Measurements from ENCODE around the gene SCYGR1.

The SCYGR1 gene

GRCh38 chr2:227366769-227367426, 20.9 kb downstream of the SCYGR1 start:
- TF ChIP-seq REST (IDR thresholded peaks at IDR 0.05; ENCODE audit: insufficient read depth in 1 of 2, low read depth in 2 of 2, low read length in 2 of 2), result no peak

- TF ChIP-seq TAF1 (IDR thresholded peaks at IDR 0.05; ENCODE audit: borderline replicate concordance, insufficient read depth, low read length) (no peak), SIN3A (IDR thresholded peaks at IDR 0.05; ENCODE audit: borderline replicate concordance, insufficient read depth, low read length) (no peak), FOXP2 (optimal IDR thresholded peaks at IDR 0.05; ENCODE audit: borderline replicate concordance, extremely low read depth, extremely low read length, insufficient read depth) (no peak), REST (IDR thresholded peaks at IDR 0.05; ENCODE audit: insufficient read depth in 1 of 2, low read depth in 2 of 2, low read length in 2 of 2) (no peak), POLR2AphosphoS5 (IDR thresholded peaks at IDR 0.05; ENCODE audit: low read depth, low read length) (no peak)
Observed at GRCh38 chr2:227365833-227366232, 21.9 kb downstream of the SCYGR1 start.

DNA sequence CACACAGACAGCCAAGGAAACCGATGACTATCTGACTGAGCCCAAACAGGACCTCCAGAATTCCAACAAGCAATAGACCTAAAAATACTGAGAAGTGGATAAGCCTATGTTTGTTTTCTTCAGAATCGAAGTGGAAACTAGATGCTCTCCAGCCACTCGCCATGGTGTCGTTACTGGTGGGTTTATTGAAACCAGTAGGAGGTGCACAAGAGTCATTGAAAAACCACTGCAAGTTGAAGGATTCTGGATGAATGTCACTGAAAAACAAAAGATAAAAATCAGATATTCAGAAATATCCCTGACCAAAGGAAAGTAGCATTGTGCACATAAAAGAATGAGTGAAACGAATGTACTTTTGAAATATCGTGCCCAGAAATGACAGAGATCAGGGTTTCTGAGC, 24.0 kb downstream of the SCYGR1 start:
- TF ChIP-seq FOXP2 (optimal IDR thresholded peaks at IDR 0.05; ENCODE audit: borderline replicate concordance, extremely low read depth, extremely low read length, insufficient read depth), result no peak
- TF ChIP-seq SIN3A (IDR thresholded peaks at IDR 0.05; ENCODE audit: borderline replicate concordance, insufficient read depth, low read length), result no peak
- TF ChIP-seq REST (IDR thresholded peaks at IDR 0.05; ENCODE audit: insufficient read depth in 1 of 2, low read depth in 2 of 2, low read length in 2 of 2), result no peak
- no peak for TF ChIP-seq TAF1 (IDR thresholded peaks at IDR 0.05; ENCODE audit: borderline replicate concordance, insufficient read depth, low read length)
- no peak for TF ChIP-seq POLR2AphosphoS5 (IDR thresholded peaks at IDR 0.05; ENCODE audit: low read depth, low read length)

- TF ChIP-seq SIN3A (IDR thresholded peaks at IDR 0.05; ENCODE audit: borderline replicate concordance, insufficient read depth, low read length), result no peak
- TF ChIP-seq REST (IDR thresholded peaks at IDR 0.05; ENCODE audit: insufficient read depth in 1 of 2, low read depth in 2 of 2, low read length in 2 of 2), result no peak
- no peak for TF ChIP-seq FOXP2 (optimal IDR thresholded peaks at IDR 0.05; ENCODE audit: borderline replicate concordance, extremely low read depth, extremely low read length, insufficient read depth)
- TF ChIP-seq POLR2AphosphoS5 (IDR thresholded peaks at IDR 0.05; ENCODE audit: low read depth, low read length), result no peak
Observed at GRCh38 chr2:227360351-227360750, 27.4 kb downstream of the SCYGR1 start.

DNA sequence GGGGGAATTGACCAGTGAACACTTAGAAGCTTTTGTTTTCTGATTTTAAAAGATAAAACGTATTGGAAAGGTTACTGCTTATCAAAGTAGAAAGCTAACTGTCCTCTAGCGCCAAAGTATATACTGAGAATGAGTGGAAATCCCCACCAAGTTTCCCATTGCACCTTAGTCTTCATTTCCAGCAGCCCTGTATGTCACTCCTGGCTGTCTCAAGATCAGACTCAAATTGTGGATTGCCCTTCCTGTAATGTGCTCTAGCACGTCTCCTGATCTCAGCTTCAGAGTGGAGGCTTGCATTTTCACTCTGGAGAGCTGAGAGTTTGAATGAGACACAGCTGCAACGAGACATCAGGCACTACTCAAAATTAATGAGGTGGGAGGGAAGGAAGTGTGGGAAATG, 36.1 kb downstream of the SCYGR1 start:
- TF ChIP-seq POLR2AphosphoS5 (IDR thresholded peaks at IDR 0.05; ENCODE audit: low read depth, low read length), result no peak
- TF ChIP-seq FOXP2 (optimal IDR thresholded peaks at IDR 0.05; ENCODE audit: borderline replicate concordance, extremely low read depth, extremely low read length, insufficient read depth), result no peak
- TF ChIP-seq REST (IDR thresholded peaks at IDR 0.05; ENCODE audit: insufficient read depth in 1 of 2, low read depth in 2 of 2, low read length in 2 of 2), result no peak
- no peak for TF ChIP-seq TAF1 (IDR thresholded peaks at IDR 0.05; ENCODE audit: borderline replicate concordance, insufficient read depth, low read length)
